Transverse colon (tissue), 4 donors: ENCODE data around the gene ARF1. TPM values are rescaled to one million over a fixed set of nuclear protein-coding genes. Genes with fewer than 3 reads are reported as not detected.

Experiments used
- DNase-seq: peaks from one replicate; pipeline ENCODE4 v3.0.0-alpha.2; 2019
- H3K27ac ChIP-seq, 4 donors: fragments of 200-600 bp; sonication (generic); 2 replicates each; pipeline ENCODE4 v1.5.1; 2016 to 2018; ENCODE audit warnings: inconsistent platforms in 4 of 4
- H3K27me3 ChIP-seq: fragments of 200-600 bp; sonication (generic); 2 replicates; pipeline ENCODE4 v1.5.1; 2017; ENCODE audit warnings: inconsistent platforms
- H3K36me3 ChIP-seq, 4 donors: fragments of 200-600 bp; sonication (generic); 2 replicates each; pipeline ENCODE4 v1.5.1; 2017 to 2019; ENCODE audit warnings: inconsistent platforms in 4 of 4
- H3K4me1 ChIP-seq, 4 donors: fragments of 200-600 bp; sonication (generic); 2 replicates each; pipeline ENCODE4 v1.5.1; 2017 to 2020; ENCODE audit warnings: inconsistent platforms in 4 of 4
- H3K4me3 ChIP-seq, 4 donors: fragments of 200-600 bp; sonication (generic); 1 replicate in 1 of 4; 2 replicates in 3 of 4; pipeline versions ENCODE4 v1.5.1 to v1.6.1; 2017 to 2019; ENCODE audit warnings: inconsistent platforms in 4 of 4
- H3K9me3 ChIP-seq, 2 donors: fragments of 200-600 bp; sonication (generic); 2 replicates each; pipeline ENCODE4 v1.5.1; 2017 to 2019; ENCODE audit warnings: inconsistent platforms in 2 of 2
- CTCF ChIP-seq, 5 experiments: fragments of 200-600 bp in 3 of 5; fragments of 450-650 bp in 2 of 5; sonication (generic) in 3 of 5; IDR thresholded peaks; 1 replicate in 2 of 5; 2 replicates in 3 of 5; pipeline ENCODE4 v1.5.1; 2016 to 2017; ENCODE audit warnings: antibody characterized with exemption in 5 of 5, inconsistent platforms in 3 of 5, mild to moderate bottlenecking in 2 of 5, moderate library complexity in 1 of 5
- EP300 ChIP-seq: sonication (generic); formaldehyde crosslinking; IDR thresholded peaks from one replicate; pipeline ENCODE4 v1.6.1; 2017; ENCODE audit warnings: antibody characterized with exemption, low read depth
- POLR2A ChIP-seq: fragments of 450-650 bp; IDR thresholded peaks from one replicate; pipeline ENCODE4 v1.6.1; 2016; ENCODE audit warnings: antibody characterized with exemption, mild to moderate bottlenecking, moderate library complexity
- POLR2AphosphoS5 ChIP-seq, 3 donors: sonication (generic); formaldehyde crosslinking; IDR thresholded peaks; one replicate each; pipeline ENCODE4 v1.6.1; 2016; ENCODE audit warnings: antibody characterized with exemption in 3 of 3
- WGBS, 2 donors: methylation state at CpG; one replicate each; pipeline ENCODE4 v1.1.5; 2018; ENCODE audit warnings: low coverage in 1 of 2; 5-methylcytosine and 5-hydroxymethylcytosine counted together
- in situ Hi-C, 4 donors: fragments of 200-750 bp; cut with MboI; loops; one replicate each; pipeline versions ENCODE4 v1.15.0 to v1.15.1; 2017; ENCODE audit warnings: low sequenced_read_pairs in 3 of 4, low pct_ligation_motif_present in 1 of 4, low pct_unique_long_range_greater_than_20kb in 1 of 4
- intact Hi-C: fragments of 100-400 bp; cut with DNase I; formaldehyde crosslinking; loops from one replicate; pipeline ENCODE4 v1.15.1; 2023; ENCODE audit warnings: low total_unique reads
- total RNA-seq, 4 donors: library from RNA; depleted of rRNA; stranded (reverse); fragments of >200 nt; gene quantifications; one replicate each; pipeline ENCODE4 v1.1.0, GENCODE V29; 2016

Gene ARF1
- 100 to 1,000 TPM; 303 to 452 (median 375) TPM for total RNA-seq

- Histone ChIP-seq H3K27ac (peak within 1 kb of the TSS; percentile 93 to 99 (median 99)), H3K27me3 (no peaks in the 10 kb centered on the region), H3K36me3 (no peaks in the 10 kb centered on the region), H3K9me3 (no peaks in the 10 kb centered on the region), H3K4me3 (peak within 1 kb of the TSS; percentile 83 to 99 (median 95)), H3K4me1 (peaks cover 43 to 49% (median 46%) of the 10 kb centered on the region in 4 donors)
- 1% methylated on average over 30 of the region's 87 CpGs; no CpG with 5 or more reads in 1 of the 2 donors for whole genome bisulfite sequencing, 2 donors
- intact Hi-C loops (loop anchor here (2.0 kb wide), 1 partner anchor 58 kb away; the partner anchor contains the start of gene GUK1), in situ Hi-C loops (no loop called here)
- peak; percentile 93 for DNase-seq
- TF ChIP-seq POLR2AphosphoS5 (IDR thresholded peaks at IDR 0.05) (peak; percentile 82 to 94 (median 93)), EP300 (no peak), CTCF (IDR thresholded peaks at IDR 0.05) (peak in 3 of 5 experiments; percentile 9 to 37 (median 16)), POLR2A (peak; percentile 82)
Observed at GRCh38 chr1:228082214-228082917, at the start of gene ARF1. Gene ARF1 (plus strand): TSS chr1:228082708. CDS start chr1:228097115, 14,407 bp downstream.

- Histone ChIP-seq H3K27ac (no peak overlapping the region), H3K27me3 (peaks cover 34% of the 10 kb centered on the region), H3K9me3 (no peaks in the 10 kb centered on the region), H3K4me3 (no peak overlapping the region), H3K4me1 (peaks cover 0 to 8% (median 3%) of the 10 kb centered on the region in 4 donors), H3K36me3 (no peaks in the 10 kb centered on the region)
- 84% methylated on average over 2 of the region's 2 CpGs for WGBS, 2 donors
- in situ Hi-C loops (no loop called here), intact Hi-C loops (no loop called here)
- no peak for DNase-seq
- no peak for TF ChIP-seq EP300
- TF ChIP-seq POLR2A: no peak
- no peak for TF ChIP-seq CTCF (IDR thresholded peaks at IDR 0.05)
- TF ChIP-seq POLR2AphosphoS5 (IDR thresholded peaks at IDR 0.05): no peak
Observed at GRCh38 chr1:228033376-228033775, 49.1 kb upstream of the ARF1 start.

- Histone ChIP-seq H3K9me3 (no peaks in the 10 kb centered on the region), H3K36me3 (no peaks in the 10 kb centered on the region), H3K4me1 (peaks cover 0 to 8% (median 3%) of the 10 kb centered on the region in 4 donors), H3K27me3 (peaks cover 53% of the 10 kb centered on the region), H3K4me3 (no peak overlapping the region), H3K27ac (no peak overlapping the region)
- intact Hi-C loops (no loop called here), in situ Hi-C loops (no loop called here)
- no peak for DNase-seq
- TF ChIP-seq POLR2A: no peak
- no peak for TF ChIP-seq POLR2AphosphoS5 (IDR thresholded peaks at IDR 0.05)
- no peak for TF ChIP-seq CTCF (IDR thresholded peaks at IDR 0.05)
- no peak for TF ChIP-seq EP300
- 60 to 79% methylated on average over 2 to 16 of the region's 16 CpGs for WGBS, 2 donors
Observed at GRCh38 chr1:228034954-228035837, 47.3 kb upstream of the ARF1 start.

- Histone ChIP-seq H3K9me3 (no peaks in the 10 kb centered on the region), H3K36me3 (no peaks in the 10 kb centered on the region), H3K27me3 (peaks cover 53% of the 10 kb centered on the region), H3K4me3 (no peak overlapping the region), H3K4me1 (peaks cover 0 to 8% (median 3%) of the 10 kb centered on the region in 4 donors), H3K27ac (no peak overlapping the region)
- in situ Hi-C loops: no loop called here
- TF ChIP-seq CTCF (IDR thresholded peaks at IDR 0.05): no peak
- TF ChIP-seq POLR2A: no peak
- TF ChIP-seq POLR2AphosphoS5 (IDR thresholded peaks at IDR 0.05): no peak
- no peak for TF ChIP-seq EP300
- DNase-seq: no peak
- intact Hi-C loops: no loop called here
- 83% methylated on average over 5 of the region's 5 CpGs; no CpG with 5 or more reads in 1 of the 2 donors for WGBS, 2 donors
Observed at GRCh38 chr1:228035844-228036243, 46.7 kb upstream of the ARF1 start.
